AML-193 (cell line): Measurements from ENCODE around the gene PLPPR4.
A peak's percentile ranks its signal among the peaks of the same experiment; 100 is the strongest.
"Not testable (repeated sequence)": the region's sequence is repeated elsewhere in the genome, so short reads cannot be mapped to it uniquely, and the experiment has no call there.

ENCODE experiments used
- DNase-seq, 2 experiments: peaks; one replicate each; lab custom pipeline; 2025; lab: John Stamatoyannopoulos, UW

PLPPR4 gene, protein sequence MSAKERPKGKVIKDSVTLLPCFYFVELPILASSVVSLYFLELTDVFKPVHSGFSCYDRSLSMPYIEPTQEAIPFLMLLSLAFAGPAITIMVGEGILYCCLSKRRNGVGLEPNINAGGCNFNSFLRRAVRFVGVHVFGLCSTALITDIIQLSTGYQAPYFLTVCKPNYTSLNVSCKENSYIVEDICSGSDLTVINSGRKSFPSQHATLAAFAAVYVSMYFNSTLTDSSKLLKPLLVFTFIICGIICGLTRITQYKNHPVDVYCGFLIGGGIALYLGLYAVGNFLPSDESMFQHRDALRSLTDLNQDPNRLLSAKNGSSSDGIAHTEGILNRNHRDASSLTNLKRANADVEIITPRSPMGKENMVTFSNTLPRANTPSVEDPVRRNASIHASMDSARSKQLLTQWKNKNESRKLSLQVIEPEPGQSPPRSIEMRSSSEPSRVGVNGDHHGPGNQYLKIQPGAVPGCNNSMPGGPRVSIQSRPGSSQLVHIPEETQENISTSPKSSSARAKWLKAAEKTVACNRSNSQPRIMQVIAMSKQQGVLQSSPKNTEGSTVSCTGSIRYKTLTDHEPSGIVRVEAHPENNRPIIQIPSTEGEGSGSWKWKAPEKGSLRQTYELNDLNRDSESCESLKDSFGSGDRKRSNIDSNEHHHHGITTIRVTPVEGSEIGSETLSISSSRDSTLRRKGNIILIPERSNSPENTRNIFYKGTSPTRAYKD

DNA sequence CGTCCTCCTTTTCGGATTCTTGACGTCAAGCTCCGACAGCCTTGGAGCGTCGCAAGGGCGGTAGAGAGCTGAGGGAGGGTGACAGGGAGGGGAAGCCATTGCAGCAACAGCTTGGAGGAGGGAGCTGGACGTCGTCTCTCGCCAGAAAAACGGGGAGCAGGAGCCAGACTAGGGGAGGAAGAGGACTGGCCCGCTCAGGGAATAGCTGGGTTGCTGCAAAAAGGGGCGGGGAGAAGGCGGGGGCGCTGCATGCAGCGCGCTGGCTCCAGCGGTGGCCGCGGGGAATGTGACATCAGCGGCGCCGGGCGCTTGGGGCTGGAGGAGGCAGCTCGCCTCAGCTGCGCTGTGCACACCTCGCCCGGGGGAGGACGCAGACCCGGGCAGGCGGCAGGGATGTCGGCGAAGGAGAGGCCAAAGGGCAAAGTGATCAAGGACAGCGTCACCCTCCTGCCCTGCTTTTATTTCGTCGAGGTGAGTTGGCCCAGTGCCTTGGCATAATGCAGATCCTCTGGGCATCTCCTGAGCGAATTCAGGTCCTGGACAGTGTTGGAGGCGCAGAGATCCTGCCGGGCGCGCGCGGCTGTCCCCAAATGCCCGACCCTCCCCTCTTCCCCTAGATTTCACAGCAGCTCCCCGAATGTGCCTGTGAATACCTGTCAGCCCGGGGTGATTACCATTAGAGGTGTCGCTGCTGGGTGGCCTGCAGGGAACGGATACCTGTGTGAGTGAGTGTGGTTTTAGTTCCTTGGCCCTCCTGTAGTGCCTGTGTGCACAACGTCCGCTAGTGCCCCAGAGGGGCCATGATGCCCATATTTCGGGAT, at the start of gene PLPPR4:
PLPPR4 (plus strand) TSS at position 292 of the 821 bp plus-strand sequence; CDS start at position 394, 102 bp downstream.
- no peak for DNase-seq

DNA sequence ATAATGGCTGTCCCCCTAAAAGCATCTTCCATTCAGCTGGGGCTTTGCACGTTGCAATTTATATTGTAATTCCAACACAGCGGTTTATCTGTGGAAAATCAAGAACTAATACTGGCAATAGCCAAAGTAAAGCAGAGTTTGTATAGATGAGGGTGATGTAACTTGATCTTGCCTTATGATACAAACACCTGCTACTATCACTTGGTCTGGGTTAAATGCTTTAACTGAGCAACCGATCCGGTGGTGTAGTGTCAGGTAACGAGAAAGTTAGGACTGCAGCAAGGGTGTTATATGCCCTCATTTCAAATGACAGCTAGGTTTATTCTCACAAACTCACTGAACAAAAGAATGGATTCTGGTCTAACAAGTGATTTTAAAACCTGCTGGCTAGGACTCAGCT, 47.3 kb upstream of the PLPPR4 start:
- DNase-seq: no peak

DNA sequence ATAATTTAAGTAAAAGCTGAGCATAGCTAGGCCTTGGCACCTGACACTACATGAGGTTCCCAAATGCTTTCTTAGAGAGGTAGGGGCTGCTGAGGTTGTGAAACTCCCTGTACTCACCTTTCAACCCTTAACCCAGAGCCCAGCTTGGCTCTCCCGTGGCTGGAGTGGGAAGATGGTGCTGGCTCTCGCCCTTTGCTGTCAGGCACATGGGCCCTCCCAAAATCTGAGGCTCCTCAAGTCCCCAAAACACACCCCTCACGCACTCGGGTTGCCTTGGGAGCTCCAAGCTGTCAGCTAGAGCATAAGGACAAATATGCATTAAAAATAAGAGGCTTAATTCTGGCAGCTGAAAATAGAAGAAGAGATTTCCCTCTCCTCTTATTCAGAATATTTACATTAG, 46.7 kb upstream of the PLPPR4 start:
- no peak for DNase-seq

DNA sequence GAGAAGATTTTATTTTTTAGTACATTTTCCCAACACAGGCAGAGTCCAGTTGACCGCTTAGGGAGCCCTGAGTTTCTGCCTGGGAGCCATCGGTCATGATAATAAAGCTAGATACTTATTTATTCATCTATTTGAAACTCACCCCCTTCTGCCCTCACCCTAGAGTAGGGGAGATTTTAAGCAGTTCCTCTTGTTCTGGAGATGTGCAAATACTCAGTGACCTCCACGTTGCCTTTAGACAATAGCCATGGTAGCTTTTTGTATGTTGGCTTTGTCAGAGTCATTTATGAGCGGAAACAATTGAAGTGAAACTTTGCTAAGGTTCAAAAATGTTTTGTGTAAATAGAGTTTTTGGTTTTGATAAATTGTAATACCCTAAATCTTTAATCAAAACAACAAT, 45.7 kb upstream of the PLPPR4 start:
- DNase-seq: no peak

DNA sequence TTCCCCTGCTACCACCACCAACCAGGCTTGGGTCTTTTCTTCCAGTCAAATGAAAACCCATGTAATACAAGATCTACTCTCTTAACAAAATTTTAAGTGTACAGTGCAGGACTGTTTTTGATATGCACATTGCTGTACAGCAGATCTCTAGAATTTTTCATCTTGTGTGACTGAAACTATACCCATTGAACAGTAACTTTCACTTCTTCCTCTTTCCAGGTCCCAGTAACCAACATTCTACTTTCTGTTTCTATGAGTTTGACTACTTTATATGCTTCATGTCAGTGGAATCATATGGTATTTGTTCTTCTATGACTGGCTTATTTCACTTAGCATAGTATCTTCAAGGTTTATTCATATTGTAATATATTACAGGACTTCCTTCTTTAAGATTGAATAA, 45.3 kb upstream of the PLPPR4 start:
- no peak for DNase-seq

DNA sequence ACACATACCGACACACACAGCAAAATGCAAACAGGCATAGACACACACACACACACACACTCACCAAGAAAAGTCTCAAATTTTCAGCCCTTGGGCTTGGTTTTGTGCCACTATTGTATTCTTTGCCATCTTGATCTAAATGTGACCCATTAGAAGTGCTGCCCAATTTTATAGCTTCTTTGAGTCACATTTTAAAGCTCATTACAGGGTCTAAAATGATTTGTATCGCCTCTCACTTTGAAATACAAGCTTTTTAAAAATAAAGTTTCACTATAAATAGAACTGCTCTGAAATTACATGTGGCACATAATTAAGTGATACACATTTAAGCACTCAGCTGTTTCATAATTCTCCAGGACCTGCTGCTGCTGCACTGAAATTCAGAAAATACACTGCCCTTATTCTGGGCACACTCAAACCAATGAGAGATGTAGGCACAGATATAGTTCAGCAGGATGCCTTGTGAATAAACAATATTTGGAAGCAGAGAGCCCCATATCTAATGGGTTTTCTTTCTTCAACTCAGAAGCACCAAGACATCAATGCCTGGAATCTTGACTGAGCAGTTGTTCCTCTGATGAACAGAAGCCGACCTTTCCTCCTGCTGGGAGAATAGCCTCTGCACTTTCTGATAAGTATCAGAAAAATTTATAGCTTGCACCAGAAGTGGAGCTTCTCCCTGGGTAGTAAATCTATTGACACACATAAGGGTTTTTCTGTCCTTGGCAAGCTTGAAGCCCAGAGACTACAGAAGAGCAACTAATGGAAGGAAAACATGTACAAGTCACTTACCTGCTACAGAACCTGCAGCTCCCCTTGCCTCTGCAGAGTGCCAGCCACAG, 37.0 kb upstream of the PLPPR4 start:
- DNase-seq: no peak

DNA sequence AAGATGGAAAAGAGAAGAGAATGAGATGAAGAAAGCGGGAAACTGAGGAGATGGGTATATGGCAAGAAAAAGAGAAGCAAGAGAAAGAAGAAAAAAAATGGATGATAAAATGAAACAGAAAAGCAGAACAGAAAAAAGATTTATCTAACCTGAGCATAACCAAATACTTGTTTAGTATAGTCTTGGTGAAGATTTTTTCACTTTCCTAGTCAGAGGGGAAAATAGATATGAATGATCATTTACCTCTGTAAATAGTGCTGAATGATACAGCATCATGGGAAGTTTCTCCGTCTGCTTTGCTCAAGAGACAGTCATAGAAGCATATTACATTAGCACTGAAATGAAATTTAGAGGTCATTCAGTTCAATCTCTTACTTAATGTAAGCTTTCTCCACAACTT, 36.1 kb upstream of the PLPPR4 start:
- no peak for DNase-seq

DNA sequence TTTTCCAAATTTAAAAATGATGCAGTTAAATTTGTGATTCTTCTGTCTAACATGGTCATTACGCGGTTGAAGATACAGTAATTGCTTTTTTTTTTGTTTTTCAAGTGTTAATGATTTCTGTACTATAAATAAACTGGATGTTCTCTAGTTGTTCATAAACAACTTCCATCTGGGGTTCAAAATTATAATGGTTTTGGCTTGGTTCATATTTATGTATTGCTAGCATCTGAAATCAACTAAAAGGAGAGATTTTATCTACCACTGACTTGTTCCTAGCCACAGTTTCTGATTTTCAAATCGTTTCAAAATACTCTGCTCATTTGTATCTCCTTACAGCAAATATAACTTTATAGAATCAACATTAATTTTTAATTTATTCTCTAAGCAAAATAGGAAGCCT, 35.2 kb upstream of the PLPPR4 start:
- no peak for DNase-seq

DNA sequence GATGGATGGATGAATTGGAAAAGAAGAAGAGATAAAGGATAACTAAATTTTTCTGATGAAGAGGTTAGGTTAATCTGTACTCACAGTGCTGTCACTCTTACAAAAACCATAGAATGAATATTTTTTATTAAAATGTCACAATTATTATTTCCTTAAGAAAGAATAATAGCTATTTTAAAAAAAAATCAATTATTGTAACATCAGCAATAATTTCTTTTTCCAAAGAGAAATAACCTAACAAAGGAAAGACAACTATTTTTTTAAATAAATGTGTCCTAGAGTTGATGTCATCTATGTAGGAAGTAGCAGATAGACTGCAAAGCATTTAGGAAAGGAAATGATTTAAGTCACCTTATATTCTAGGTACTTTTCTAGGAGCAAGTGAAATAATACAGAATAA, 33.6 kb upstream of the PLPPR4 start:
- DNase-seq: no peak

DNA sequence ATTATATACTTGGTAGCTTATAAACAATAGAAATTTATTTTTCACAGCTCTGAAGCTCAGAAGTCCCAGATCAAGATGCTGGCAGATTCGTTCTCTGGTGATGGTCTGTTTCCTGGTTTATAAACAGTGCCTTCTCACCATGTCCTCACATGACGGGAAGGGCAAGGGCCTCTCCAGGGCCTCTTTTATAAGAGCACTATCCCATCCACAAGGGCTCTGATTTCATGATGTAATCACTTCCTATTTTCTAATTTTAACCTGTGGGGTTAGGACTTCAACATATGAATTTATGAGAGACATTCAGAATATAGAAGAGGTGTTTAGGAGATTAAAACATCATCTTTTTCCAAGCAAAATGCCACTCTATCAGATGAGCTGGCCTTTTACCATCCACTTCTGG, 32.1 kb upstream of the PLPPR4 start:
- DNase-seq: no peak

DNA sequence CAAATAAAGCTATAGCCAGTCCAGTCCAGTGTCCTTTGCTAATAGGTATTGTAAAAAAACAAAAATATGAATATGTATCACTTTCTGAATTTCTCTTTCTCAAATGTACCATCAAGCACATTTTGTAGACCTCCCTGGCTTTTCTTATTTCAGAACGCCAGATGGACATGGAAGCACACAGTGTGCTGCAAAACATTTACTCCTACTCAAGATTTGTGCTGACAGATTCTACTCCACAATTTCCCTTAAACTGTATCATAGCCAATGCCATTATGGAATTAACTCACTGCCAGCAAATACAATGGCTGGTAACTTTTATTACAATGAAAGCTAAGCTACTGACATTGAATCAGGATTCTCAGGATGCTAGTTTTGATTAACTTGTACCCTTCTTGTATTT, 30.8 kb upstream of the PLPPR4 start:
- no peak for DNase-seq

DNA sequence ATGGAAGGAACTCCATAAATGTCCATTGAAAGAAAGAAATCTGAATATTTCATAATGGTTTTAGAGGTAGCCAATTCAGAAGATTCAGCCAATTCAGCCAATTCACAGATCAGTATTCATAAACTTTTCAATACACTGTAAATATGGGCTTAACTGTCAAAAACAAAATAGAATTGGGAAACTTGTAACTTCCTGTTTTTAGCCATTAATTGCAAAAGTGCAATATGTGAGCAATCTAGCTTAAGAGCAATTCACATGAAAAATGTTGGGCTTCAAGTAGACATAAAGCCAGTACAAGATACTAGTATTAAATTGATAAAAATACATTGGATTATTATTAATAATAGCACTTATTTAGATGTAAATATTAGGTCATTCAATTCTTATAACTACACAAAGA, 27.5 kb upstream of the PLPPR4 start:
- DNase-seq: peak; percentile 32 to 34

DNA sequence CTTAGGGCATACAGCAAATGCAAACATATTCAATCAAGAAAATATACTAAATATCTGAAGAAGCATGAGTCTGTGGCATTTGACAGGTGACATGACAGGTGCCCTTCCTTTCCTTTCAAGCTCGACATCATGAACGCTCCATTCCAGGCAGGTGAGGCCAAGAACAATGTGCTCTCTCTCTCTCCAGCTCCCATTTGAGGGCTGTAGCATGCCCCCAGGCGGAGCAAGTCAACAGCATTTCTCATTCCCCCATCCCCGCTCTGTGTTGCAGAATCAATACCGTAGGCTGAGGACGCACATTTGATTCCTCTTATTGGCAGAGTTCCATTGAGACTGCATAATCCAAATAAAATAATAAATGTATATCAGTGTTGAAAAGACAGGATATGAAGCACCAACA, 24.6 kb upstream of the PLPPR4 start:
- DNase-seq: no peak

DNA sequence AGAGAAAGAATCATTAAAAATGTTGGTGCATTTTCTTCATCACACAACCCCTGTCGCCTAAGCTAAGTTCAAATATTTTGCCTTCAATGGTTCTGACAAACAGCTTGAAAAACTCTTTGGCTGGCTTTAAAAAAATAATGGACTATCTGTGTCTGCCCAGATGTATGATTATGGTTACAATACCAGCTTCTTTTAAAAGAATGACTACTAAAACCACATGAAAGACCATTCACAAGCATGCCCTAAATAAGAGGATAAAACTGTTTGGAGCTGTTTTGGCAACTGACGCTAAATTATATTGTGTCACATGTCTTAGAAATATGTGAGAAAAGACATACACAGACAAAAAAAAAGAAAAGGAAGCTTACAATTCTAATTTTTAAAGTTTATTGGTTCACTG, 23.7 kb upstream of the PLPPR4 start:
- DNase-seq: no peak

DNA sequence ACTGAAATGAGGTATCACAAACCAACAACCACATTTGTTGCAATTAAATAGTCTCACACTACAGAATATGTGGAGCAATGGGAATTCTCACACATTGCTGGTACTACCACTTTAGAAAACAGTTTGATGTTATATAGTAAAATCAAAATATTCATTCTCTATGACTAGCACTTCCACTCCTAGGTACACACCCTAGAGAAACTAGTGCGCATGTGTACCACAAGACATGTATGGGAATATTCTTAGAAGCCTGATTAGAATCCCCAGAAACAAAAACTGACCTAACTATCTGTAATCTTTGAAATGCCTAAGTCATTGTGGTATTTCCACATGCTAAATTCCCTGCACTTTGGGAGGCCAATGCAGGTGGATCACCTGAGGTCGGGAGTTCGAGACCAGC, 18.1 kb upstream of the PLPPR4 start:
- DNase-seq: no peak

DNA sequence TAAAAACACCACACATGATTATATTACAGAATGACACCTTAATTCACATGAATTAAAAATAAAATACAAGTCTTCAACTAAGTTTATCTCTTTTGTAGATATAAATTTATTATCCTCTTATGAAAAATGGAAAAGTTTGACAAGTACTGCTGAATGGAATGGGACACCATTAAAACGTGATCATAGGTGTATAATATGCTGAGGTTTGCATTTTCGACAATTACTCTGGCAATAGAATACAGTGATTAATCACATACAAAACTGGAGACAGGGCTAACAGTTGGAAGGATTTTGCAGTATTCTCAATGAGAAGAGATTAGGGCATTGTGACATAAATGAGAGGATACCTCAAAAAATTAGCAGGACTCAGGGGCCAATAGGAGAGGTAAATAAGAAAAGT, 17.1 kb upstream of the PLPPR4 start:
- DNase-seq: no peak

DNA sequence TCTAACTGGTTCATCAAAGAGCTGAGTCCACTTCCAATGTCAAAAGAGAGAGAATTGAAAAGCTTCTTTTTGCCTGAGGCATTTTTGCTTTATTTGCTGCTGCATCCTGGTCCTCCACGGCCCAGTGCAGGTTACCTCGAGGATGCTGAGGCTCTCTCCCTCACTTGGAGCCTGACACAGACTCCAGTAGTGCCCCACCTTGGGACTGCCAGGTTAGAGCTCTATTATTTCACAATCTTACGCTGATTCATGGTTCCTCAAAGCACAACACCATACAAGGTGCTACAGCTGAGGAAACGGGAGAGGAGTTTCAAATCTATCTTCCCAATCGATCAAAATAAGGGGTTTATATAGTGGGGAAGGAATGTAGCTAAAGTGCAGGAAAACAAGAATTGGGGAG, 13.6 kb upstream of the PLPPR4 start:
- no peak for DNase-seq

DNA sequence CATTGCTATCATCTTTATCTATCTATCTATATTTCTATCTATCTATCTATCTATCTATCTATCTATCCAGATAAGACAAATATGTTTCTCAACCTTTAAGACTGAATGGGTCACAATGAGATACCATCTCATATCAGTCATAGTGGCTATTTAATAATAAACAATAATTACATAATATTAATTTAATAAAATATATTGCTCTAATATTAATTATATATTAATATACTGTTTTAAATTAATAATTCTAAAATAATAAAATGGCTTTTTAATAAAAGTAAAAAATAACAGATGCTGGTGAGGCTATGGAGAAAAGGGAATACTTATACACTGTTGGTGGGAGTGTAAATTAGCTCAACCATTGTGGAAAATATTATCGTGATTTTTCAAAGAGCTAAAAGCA, 13.0 kb upstream of the PLPPR4 start:
- DNase-seq: no peak

DNA sequence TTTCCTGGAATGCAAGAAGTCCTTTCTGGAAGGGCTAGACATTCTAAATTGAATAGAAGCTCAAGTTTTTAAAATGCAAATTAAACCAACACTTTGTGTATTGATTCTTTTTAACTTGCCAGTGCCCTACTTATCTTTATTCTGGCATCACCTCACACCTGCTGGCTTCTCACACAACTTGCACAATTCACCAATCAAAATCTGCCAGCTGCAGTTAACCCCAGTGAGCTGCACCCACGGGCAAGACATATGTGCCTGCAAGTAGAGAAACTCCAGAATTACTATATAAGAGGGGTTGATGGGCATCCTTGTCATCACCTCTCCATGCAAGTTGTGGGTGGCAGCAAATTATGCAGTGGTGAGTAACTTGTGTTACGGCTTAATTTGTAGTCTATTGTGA, 11.7 kb upstream of the PLPPR4 start:
- no peak for DNase-seq

DNA sequence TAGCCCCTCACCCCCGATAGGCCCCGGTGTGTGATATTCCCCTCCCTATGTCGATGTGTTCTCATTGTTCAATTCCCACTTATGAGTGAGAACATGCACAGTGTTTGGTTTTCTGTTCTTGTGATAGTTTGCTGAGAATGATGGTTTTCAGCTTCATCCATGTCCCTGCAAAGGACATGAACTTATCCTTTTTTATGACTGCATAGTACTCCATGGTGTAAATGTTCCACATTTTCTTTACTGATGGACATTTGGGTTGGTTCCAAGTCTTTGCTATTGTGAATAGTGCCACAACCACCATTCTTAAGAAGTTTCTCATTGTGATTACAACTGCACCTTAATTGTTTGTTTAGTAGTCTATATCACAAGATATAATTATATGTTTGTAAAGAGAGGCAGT, 3.9 kb upstream of the PLPPR4 start:
- not testable (repeated sequence) for DNase-seq

DNA sequence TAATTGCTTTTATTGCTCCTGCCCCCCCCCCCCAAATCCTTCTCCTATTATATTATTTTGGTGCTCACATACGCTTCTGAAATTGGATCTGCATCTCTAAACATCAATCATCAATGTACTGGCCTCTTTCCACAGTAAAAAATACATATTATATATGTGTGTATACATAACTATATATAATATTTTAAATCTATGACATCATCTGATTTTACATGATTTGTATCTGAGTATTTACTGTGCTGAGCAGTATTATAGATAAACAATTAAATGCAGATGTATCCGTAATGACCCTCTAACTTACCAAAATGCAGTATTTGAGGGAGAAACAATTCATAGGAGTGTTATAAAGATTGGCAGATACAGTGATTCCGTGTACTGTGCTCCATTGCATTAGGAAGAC, 832 bp downstream of the PLPPR4 start:
- no peak for DNase-seq

DNA sequence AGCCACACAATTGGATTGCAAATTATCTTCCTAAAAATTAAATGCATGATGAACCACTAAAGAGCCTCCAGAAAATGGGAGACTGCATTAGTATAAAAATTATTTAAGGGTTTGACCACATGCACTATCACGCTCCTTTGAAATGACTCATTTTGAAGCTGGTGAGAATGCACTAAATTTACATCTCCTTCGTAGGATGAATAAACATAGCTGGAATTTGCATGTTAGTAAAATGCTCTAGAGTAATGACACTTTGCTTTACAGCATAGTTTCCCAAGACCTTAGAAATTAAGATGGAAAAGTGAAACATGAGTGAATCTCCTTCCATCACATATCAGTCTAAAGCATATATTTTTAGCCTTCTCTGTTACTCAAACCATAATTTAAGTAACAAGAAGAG, 2.4 kb downstream of the PLPPR4 start:
- no peak for DNase-seq
